Osteocyte (in vitro differentiated cells): ENCODE results near the gene ARFIP1. TPM values are rescaled to one million over a fixed set of nuclear protein-coding genes. Genes with fewer than 3 reads are reported as not detected.
A peak's percentile ranks its signal among the peaks of the same experiment; 100 is the strongest.
"Not testable (repeated sequence)": the region's sequence is repeated elsewhere in the genome, so short reads cannot be mapped to it uniquely, and the experiment has no call there.

Experiments used
- DNase-seq: peaks from one replicate; pipeline ENCODE4 v3.0.0; 2021; ENCODE audit warnings: mixed read lengths; ENCODE audit not compliant: unreplicated experiment; ENCODE audit errors: extremely low spot score
- H3K27ac Mint-ChIP-seq: one replicate; pipeline ENCODE4 v1.8.0; 2021; ENCODE audit warnings: mild to moderate bottlenecking, mixed read lengths; ENCODE audit not compliant: unreplicated experiment
- H3K27me3 Mint-ChIP-seq: one replicate; pipeline ENCODE4 v1.8.0; 2021; ENCODE audit warnings: mixed read lengths; ENCODE audit not compliant: unreplicated experiment
- H3K36me3 Mint-ChIP-seq: one replicate; pipeline ENCODE4 v1.8.0; 2021; ENCODE audit warnings: mixed read lengths; ENCODE audit not compliant: unreplicated experiment
- H3K4me1 Mint-ChIP-seq: one replicate; pipeline ENCODE4 v1.8.0; 2021; ENCODE audit warnings: mixed read lengths; ENCODE audit not compliant: unreplicated experiment
- H3K4me3 Mint-ChIP-seq: one replicate; pipeline ENCODE4 v1.8.0; 2021; ENCODE audit warnings: mild to moderate bottlenecking, moderate library complexity, mixed read lengths; ENCODE audit not compliant: unreplicated experiment
- H3K9me3 Mint-ChIP-seq: one replicate; pipeline ENCODE4 v1.8.0; 2021; ENCODE audit warnings: mixed read lengths; ENCODE audit not compliant: unreplicated experiment
- total RNA-seq: library from RNA; stranded (reverse); gene quantifications from 2 replicates; pipeline ENCODE4 v1.2.1, GENCODE V29; 2021
- TF ChIP-seq, protein P1 (sequence below): fragments of 200-600 bp; sonication (generic); IDR thresholded peaks from 2 replicates; pipeline ENCODE4 v1.5.0; 2021; ENCODE audit warnings: antibody characterized with exemption, mild to moderate bottlenecking, moderate library complexity

The ARFIP1 gene
- total RNA-seq, 1 donor from 2014 or later: 41.9 TPM

DNA sequence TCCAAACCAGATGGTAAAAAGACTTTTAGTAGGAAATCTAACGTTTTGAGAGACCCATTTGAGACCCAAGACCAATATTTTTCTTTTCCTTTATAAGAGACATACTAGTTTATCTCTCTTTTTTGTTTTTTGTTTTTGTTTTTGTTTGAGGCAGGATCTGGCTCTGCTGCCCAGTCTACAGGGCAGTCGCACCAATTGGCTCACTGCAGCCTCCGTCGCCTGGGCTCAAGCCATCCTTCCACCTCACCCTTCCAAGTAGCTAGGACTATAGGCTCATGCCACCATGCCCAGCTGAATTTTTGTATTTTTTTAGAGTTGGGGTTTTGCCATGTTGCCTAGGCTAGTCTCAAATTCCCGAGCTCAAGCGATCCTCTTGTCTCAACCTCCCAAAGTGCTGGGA lies 79.2 kb downstream of the ARFIP1 start:
- Mint-ChIP-seq H3K4me1 (peaks cover 41% of the 10 kb centered on the region), H3K27ac (no peak overlapping the region)

DNA sequence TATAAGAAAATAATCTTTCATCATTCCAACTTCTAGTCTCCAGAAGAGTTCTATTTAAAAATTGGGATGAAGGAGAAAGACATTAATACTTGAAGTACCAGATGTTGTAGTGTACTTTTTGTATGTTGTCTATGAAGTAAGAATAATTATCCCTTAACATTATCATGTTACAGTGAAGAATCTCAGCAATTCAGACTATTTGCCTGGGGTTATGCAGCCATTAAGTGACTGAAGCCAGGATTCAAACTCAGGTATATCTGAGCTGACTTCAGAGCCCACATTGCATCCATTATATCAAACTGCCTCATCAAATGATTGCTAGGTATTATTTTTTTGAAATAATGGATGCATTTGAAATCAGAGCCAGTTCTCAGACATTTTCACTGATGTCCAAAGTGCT lies 80.3 kb downstream of the ARFIP1 start:
- TF ChIP-seq, protein P1, sequence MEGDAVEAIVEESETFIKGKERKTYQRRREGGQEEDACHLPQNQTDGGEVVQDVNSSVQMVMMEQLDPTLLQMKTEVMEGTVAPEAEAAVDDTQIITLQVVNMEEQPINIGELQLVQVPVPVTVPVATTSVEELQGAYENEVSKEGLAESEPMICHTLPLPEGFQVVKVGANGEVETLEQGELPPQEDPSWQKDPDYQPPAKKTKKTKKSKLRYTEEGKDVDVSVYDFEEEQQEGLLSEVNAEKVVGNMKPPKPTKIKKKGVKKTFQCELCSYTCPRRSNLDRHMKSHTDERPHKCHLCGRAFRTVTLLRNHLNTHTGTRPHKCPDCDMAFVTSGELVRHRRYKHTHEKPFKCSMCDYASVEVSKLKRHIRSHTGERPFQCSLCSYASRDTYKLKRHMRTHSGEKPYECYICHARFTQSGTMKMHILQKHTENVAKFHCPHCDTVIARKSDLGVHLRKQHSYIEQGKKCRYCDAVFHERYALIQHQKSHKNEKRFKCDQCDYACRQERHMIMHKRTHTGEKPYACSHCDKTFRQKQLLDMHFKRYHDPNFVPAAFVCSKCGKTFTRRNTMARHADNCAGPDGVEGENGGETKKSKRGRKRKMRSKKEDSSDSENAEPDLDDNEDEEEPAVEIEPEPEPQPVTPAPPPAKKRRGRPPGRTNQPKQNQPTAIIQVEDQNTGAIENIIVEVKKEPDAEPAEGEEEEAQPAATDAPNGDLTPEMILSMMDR: no peak
- no peak overlapping the region for H3K4me3 Mint-ChIP-seq
- no peaks in the 10 kb centered on the region for H3K27me3 Mint-ChIP-seq
- DNase-seq: no peak
- H3K36me3 Mint-ChIP-seq: peaks cover 6% of the 10 kb centered on the region
- peak overlapping the region; percentile 17 for H3K27ac Mint-ChIP-seq
- H3K9me3 Mint-ChIP-seq: no peaks in the 10 kb centered on the region
- peaks cover 41% of the 10 kb centered on the region for H3K4me1 Mint-ChIP-seq

More for the DNA sequence above, 79.2 kb downstream of the ARFIP1 start:
- no peak for DNase-seq
- H3K9me3 Mint-ChIP-seq: no peaks in the 10 kb centered on the region
- TF ChIP-seq, protein P1: no peak
- peaks cover 6% of the 10 kb centered on the region for H3K36me3 Mint-ChIP-seq
- H3K27me3 Mint-ChIP-seq: no peaks in the 10 kb centered on the region
- H3K4me3 Mint-ChIP-seq: no peak overlapping the region

DNA sequence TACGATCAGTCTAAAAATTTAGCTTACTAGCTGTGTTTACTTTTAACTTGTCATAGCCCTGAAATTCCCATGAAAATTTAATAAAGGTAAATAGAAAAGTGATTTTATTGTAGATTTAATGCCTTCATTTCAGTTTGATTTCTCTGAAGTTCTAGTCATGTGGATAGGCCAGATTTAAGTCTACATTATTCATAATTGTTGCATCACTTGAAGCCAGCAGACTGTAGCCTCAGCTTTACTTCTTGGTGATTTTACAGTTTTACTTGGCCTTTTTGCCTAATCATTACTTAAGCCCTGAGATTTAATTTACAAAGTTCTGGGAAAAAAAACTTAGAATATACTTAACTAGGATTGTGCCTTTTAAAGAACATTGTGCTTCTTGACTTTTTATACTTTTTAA lies 82.9 kb downstream of the ARFIP1 start:
- Mint-ChIP-seq H3K27ac (no peak overlapping the region), H3K4me3 (no peak overlapping the region), H3K36me3 (peaks cover 5% of the 10 kb centered on the region), H3K4me1 (peaks cover 28% of the 10 kb centered on the region), H3K9me3 (no peaks in the 10 kb centered on the region), H3K27me3 (no peaks in the 10 kb centered on the region)
- DNase-seq: no peak
- TF ChIP-seq, protein P1: no peak

DNA sequence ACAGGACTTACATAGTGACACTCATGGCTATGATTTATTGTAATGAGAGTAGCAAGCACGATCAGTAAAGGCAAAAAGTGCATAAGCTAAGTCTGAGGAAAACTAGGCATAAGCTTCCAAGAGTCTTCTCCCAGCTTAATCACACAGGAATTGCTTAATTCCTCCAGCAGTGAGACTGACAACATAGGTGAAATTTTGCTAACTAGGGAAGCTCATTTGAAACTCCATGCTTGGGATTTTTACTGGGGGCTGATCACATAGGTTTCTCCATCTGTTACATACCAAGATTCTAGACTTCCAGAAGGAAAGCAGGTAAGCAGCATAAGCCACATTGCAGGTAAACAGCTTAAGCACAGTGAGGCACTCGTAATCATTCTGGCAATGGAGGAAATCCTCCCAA lies 84.6 kb downstream of the ARFIP1 start:
- H3K4me1 Mint-ChIP-seq: peaks cover 17% of the 10 kb centered on the region
- no peaks in the 10 kb centered on the region for H3K27me3 Mint-ChIP-seq
- H3K36me3 Mint-ChIP-seq: peaks cover 9% of the 10 kb centered on the region
- TF ChIP-seq, protein P1: no peak
- no peak overlapping the region for H3K27ac Mint-ChIP-seq
- H3K4me3 Mint-ChIP-seq: no peak overlapping the region
- DNase-seq: no peak
- H3K9me3 Mint-ChIP-seq: no peaks in the 10 kb centered on the region

DNA sequence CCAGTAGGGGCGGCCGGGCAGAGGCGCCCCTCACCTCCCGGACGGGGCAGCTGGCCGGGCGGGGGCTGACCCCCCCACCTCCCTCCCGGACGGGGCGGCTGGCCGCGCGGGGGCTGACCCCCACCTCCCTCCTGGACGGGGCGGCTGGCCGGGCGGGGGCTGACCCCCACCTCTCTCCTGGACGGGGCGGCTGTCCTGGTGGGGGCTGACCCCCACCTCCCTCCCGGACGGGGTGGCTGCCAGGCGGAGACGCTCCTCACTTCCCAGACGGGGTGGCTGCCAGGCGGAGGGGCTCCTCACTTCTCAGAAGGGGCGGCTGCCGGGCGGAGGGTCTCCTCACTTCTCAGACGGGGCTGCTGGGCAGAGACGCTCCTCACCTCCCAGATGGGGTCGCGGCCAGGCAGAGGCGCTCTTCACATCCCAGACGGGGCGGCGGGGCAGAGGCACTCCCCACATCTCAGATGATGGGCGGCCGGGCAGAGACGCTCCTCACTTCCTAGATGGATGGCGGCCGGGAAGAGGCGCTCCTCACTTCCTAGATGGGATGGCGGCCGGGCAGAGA lies 86.8 kb downstream of the ARFIP1 start:
- H3K4me1 Mint-ChIP-seq, DNase-seq, H3K27ac Mint-ChIP-seq, H3K4me3 Mint-ChIP-seq, H3K27me3 Mint-ChIP-seq, H3K9me3 Mint-ChIP-seq: not testable (repeated sequence)
- peaks cover 12% of the 10 kb centered on the region for H3K36me3 Mint-ChIP-seq

DNA sequence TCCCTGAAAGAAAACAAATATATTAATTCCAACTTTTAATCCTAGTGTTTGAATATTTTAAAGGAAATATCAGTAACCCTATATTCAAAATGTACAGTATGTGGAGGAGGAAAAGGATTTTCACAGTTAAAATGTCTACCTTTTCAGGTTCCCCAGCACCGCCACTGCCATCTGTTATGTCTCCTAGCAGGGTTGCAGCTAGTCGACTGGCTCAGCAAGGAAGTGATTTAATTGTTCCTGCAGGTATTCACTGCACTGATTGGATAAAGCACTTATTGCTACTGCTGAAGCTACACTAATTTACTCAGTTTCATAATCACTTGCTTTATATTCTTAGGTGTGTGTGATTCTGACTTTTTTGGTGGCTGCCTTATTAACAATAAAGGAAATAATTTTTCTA lies 90.9 kb downstream of the ARFIP1 start:
- Mint-ChIP-seq H3K4me1 (no peaks in the 10 kb centered on the region), H3K4me3 (no peak overlapping the region), H3K9me3 (no peaks in the 10 kb centered on the region), H3K36me3 (peaks cover 18% of the 10 kb centered on the region), H3K27ac (no peak overlapping the region), H3K27me3 (no peaks in the 10 kb centered on the region)
- TF ChIP-seq, protein P1: no peak
- DNase-seq: no peak
